Measurements from ENCODE around the gene FFAR3.
"Not testable (repeated sequence)": the region's sequence is repeated elsewhere in the genome, so short reads cannot be mapped to it uniquely, and the experiment has no call there.

Gene FFAR3

DNA sequence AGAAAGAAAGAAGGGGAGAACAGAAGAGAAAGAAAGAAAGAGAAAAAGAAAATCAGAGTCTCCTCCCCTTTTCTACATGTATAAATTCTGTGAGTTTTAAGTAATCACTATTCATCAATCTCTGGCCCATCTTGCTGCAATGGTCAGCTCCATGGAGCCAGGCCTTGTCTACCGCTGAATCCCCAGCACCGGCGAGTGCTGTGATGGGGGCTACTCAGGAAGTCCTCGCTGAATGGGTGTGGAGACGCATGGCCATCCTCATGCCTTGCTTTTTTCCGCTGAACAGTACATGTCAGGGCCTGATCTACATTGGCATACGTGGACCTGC, 42.5 kb downstream of the FFAR3 start:
- DNase-seq (ENCODE audit: low read depth): no peak
- no peak overlapping the region for H3K4me3 ChIP-seq (ENCODE audit: control insufficient read depth, low read depth, low read length)
- TF ChIP-seq, protein P1, sequence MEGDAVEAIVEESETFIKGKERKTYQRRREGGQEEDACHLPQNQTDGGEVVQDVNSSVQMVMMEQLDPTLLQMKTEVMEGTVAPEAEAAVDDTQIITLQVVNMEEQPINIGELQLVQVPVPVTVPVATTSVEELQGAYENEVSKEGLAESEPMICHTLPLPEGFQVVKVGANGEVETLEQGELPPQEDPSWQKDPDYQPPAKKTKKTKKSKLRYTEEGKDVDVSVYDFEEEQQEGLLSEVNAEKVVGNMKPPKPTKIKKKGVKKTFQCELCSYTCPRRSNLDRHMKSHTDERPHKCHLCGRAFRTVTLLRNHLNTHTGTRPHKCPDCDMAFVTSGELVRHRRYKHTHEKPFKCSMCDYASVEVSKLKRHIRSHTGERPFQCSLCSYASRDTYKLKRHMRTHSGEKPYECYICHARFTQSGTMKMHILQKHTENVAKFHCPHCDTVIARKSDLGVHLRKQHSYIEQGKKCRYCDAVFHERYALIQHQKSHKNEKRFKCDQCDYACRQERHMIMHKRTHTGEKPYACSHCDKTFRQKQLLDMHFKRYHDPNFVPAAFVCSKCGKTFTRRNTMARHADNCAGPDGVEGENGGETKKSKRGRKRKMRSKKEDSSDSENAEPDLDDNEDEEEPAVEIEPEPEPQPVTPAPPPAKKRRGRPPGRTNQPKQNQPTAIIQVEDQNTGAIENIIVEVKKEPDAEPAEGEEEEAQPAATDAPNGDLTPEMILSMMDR (conservative IDR thresholded peaks at IDR 0.05; ENCODE audit: control insufficient read depth, insufficient read depth, low read depth, low read length): no peak

DNA sequence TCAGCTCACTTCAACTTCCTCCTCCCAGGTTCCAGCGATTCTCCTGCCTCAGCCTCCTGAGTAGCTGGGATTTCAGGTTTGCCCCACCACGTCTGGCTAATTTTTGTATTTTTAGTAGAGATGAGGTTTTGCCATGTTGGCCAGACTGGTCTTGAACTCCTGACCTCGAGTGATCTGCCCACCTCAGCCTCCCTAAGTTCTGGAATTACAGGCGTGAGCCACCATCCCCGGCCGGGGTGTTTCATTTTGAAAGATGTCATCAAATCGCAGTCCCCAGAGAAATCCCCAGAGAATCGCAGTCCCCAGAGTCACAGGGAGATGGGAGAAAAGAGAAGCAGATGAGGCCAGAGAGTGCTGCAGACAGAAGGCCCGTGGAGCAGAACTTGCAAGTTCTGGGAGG, 43.2 kb downstream of the FFAR3 start:
- not testable (repeated sequence) for DNase-seq (ENCODE audit: low read depth); H3K4me3 ChIP-seq (ENCODE audit: control insufficient read depth, low read depth, low read length)

DNA sequence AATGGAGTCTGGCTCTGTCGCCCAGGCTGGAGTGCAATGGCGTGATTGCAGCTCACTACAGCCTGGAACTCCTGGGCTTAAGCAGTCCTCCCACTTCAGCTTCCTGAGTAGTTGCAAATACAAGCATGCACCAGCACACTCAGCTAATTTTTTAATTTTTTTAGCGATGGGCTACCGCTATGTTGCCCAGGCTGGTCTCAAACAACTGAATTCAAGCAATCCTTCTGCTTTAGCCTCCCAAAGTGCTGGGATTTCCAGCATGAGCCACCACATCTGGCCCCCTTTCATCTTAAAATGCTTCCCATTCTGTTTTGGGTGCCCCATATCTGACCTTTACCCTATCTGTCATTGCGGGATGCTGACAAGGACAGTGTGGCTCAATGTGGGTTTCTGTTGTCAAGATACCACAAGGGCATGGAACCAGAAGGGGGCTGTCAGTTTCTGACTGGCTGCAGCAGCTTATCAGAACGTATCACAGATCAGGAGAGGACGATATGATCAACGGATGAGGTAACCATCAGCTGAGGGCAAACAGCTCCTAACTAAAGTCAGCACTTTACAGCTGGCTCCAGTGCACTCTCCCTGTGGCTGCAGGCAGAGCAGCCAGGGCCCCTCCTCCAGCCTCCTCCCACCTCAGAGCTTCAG, 45.0 kb downstream of the FFAR3 start:
- DNase-seq (ENCODE audit: low read depth): no peak
- TF ChIP-seq, protein P1 (conservative IDR thresholded peaks at IDR 0.05; ENCODE audit: control insufficient read depth, insufficient read depth, low read depth, low read length): no peak
- no peak overlapping the region for H3K4me3 ChIP-seq (ENCODE audit: control insufficient read depth, low read depth, low read length)

DNA sequence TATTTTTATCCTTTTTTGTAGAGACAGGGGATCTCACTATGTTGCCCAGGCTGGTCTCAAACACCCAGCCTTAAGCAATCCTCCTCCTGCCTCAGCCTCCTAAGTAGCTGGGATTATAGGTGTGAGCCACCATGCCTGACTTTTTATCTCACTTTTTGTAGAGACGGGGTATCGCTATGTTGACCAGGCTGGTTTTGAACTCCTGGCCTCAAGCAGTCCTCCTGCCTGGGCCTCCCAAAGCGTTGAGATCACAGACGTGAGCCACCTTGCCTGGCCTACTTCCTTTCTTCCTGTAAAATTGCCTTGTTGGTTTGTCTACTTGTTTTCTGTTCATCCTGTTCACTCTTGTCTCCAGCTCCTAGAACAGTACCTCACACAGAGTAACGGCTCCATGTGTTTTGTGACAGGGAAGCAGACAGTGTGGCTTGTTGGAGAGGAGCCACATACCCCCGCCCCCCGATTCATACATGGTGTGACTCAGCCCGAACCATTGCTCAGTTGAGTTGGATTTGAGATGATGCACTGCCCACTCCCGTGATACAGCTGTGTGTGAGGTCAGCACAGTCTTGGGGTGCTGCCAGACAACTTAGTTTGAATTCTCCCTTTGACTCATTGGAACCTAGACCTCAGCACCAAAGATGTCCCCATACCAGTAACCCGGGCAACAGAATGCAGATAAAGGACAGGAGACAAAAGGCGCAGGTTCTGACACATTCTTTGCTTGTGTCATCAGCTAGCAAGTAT, 46.8 kb downstream of the FFAR3 start:
- peak; percentile 98 for DNase-seq (ENCODE audit: low read depth)
- TF ChIP-seq, protein P1 (conservative IDR thresholded peaks at IDR 0.05; ENCODE audit: control insufficient read depth, insufficient read depth, low read depth, low read length): no peak
- no peak overlapping the region for H3K4me3 ChIP-seq (ENCODE audit: control insufficient read depth, low read depth, low read length)

DNA sequence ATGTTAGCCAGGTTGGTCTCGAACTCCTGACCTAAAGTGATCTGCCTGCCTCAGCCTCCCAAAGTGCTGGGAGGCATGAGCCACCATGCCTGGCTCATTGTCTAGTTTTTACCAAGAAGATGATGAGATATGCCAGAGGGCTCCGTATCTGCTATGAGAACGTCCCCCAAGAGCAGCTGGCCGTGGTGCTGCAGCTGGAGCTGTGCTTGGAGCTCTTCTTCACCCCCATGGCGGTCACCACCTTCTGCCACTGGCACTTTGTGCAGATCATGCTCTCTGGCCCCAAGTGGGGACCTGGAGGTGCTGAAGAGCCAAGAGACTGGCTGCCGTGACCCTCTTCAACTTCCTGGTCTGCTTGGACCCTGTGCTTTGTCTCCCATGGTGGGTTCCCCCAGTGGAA, 49.4 kb downstream of the FFAR3 start:
- DNase-seq (ENCODE audit: low read depth): no peak
- H3K4me3 ChIP-seq (ENCODE audit: control insufficient read depth, low read depth, low read length): no peak overlapping the region
- TF ChIP-seq, protein P1 (conservative IDR thresholded peaks at IDR 0.05; ENCODE audit: control insufficient read depth, insufficient read depth, low read depth, low read length): no peak

DNA sequence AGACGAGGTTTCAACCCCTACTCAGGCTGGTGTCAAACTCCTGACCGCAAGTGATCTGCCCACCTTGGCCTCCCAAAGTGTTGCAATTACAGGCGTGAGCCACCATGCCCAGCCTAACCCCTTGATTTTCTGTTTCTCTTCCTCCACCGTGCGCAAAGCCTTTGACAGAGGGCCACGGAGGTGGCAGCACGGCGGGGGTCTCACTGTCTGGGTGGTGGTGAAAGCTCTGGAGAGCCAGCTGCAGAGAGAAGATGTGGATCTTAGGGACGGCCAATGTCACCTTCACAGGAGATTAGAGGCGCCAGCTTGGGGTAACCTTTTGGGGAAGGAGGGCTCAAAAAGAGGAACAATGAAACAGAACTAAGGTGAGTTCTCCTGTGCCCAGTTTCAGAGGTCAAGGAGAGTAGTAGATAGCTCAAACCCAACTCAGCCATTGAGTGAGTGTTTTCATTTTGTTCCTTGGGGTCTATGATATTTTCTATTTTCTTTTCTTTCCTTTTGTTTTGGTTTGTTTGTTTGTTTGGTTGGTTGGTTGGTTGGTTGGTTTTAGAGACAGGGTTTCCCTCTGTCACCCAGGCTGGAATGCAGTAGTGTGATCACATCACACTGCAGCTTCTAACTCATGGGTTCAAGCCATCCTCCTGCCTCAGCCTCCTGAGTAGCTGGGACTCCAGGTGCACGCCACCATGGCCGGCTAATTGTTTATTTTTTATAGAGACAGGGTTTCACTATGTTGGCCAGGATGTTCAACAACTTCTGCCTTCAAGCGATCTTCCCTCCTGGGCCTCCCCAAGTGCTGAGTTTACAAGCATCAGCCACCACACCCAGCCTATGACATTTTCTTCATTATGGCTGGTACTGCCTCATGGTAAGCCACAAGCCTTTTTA, 50.3 kb downstream of the FFAR3 start:
- H3K4me3 ChIP-seq (ENCODE audit: control insufficient read depth, low read depth, low read length): no peak overlapping the region
- DNase-seq (ENCODE audit: low read depth): no peak
- TF ChIP-seq, protein P1 (conservative IDR thresholded peaks at IDR 0.05; ENCODE audit: control insufficient read depth, insufficient read depth, low read depth, low read length): no peak

DNA sequence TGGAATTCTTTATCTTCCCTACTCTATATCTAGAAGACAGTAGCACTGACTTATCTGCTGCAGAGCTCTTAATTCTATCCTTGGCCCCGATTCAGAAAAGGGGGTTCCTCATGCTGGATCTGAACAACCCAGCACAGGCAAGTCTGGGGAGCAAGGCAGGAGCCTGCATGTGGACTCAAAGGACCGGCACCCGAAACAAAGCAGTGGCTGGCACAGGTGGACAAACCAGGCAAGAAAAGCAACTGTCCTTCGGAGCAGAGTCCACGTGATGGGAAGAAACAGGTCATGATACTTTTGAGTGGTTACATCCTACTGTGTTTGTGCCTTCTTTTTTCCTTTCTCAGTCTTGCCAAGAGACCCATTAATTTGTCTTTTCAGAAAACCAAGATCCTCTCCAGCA, 50.9 kb downstream of the FFAR3 start:
- TF ChIP-seq, protein P1 (conservative IDR thresholded peaks at IDR 0.05; ENCODE audit: control insufficient read depth, insufficient read depth, low read depth, low read length): no peak
- no peak for DNase-seq (ENCODE audit: low read depth)
- no peak overlapping the region for H3K4me3 ChIP-seq (ENCODE audit: control insufficient read depth, low read depth, low read length)

Data from fibroblast of mammary gland (primary cell).